ENCODE data around the gene DRC7.

The DRC7 gene

GRCh38 chr16:57672416-57672815 lies 22.2 kb upstream of the DRC7 start:
- no peak for DNase-seq (ENCODE audit: low spot score)
- TF ChIP-seq, protein P1, sequence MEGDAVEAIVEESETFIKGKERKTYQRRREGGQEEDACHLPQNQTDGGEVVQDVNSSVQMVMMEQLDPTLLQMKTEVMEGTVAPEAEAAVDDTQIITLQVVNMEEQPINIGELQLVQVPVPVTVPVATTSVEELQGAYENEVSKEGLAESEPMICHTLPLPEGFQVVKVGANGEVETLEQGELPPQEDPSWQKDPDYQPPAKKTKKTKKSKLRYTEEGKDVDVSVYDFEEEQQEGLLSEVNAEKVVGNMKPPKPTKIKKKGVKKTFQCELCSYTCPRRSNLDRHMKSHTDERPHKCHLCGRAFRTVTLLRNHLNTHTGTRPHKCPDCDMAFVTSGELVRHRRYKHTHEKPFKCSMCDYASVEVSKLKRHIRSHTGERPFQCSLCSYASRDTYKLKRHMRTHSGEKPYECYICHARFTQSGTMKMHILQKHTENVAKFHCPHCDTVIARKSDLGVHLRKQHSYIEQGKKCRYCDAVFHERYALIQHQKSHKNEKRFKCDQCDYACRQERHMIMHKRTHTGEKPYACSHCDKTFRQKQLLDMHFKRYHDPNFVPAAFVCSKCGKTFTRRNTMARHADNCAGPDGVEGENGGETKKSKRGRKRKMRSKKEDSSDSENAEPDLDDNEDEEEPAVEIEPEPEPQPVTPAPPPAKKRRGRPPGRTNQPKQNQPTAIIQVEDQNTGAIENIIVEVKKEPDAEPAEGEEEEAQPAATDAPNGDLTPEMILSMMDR (IDR thresholded peaks at IDR 0.05; ENCODE audit: extremely low read depth, missing control alignments), result no peak

DNA sequence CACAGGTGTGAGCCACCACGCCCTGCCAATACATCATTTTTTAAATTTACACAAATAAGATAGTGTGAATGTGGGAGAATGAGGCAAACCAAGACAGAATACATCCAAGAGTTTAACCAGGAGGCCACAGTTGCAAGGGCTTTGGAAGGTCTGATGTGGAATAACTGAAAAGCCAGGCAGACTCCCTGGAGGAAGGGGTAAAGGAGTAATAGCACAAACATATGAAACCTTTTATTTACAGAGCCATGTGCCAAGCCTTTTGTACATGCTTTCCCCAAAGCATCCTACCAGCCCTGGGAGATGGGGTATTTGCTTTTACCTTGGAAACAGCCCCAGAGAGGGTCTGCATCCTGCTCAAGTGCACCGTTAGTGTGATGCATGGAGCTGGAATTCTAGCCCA lies 21.8 kb upstream of the DRC7 start:
- TF ChIP-seq, protein P1 (IDR thresholded peaks at IDR 0.05; ENCODE audit: extremely low read depth, missing control alignments), result no peak
- no peak for DNase-seq (ENCODE audit: low spot score)

DNA sequence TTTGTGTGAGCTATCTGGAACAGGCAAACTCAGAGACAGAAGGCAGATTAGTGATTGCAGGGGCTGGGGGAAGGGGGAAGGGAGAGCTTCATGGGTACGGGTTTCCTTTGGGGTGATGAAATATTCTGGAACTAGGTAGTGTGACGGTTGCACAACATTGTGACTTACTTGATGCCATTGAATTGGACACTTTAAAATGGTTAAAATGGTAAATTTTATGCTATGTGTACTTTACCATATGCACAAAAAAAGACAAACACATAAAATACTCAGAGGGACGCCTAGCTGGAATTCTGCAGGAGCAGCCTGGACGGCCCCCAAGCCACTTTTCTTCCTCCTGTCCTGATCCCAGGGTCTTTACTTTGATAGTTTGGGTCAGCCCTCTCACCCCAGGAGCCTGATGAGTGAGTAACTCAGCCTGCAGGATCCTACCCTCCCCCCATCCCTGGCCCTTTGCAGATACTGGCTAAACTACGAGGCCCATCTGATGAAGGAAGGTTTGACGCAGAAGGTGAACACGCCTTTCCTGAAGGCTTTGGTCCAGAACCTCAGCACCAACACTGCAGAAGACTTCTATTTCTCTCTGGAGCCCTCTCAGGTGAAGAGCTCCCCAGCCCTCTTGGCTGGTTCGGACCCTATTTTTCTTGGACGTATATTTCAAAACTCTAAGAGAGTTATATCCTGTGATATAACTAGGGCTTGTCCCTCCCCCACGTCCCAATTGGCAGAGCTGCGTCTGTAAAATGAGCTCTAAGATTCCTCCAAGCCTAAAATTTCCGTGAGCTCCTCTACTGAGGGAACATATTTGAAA lies 18.7 kb upstream of the DRC7 start:
- no peak for DNase-seq (ENCODE audit: low spot score)

DNA sequence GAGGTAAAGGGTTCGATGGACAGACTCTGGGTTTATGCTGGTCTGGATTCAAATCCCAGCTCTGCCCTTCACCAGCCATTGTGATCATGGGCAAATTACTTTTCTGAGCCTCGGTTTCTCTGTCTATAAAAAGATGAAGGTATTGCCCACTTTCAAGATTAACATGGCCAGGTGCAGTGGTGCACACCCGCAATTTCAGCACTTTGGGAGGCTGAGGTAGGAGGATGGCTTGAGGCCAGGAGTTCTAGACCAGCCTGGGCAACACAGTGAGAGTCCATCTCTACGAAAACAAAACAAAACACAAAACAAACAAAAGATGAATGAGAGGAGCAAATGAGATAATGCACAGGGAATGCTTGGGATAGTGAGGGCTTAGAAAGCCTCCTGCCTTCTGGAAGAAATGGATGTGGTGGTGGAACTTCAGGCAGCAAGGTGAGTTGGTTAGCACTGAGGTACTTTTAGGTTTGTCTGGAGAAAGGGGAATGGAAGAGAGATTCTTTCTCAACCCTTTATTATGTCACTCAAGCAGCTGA lies 18.0 kb upstream of the DRC7 start:
- TF ChIP-seq, protein P1 (IDR thresholded peaks at IDR 0.05; ENCODE audit: extremely low read depth, missing control alignments), result no peak
- no peak for DNase-seq (ENCODE audit: low spot score)

More for the DNA sequence above, 18.7 kb upstream of the DRC7 start:
- TF ChIP-seq, protein P1 (IDR thresholded peaks at IDR 0.05; ENCODE audit: extremely low read depth, missing control alignments), result no peak

- DNase-seq (ENCODE audit: low spot score), result no peak
- TF ChIP-seq, protein P1 (IDR thresholded peaks at IDR 0.05; ENCODE audit: extremely low read depth, missing control alignments), result no peak
Measured at GRCh38 chr16:57677622-57678369, 16.8 kb upstream of the DRC7 start.

DNA sequence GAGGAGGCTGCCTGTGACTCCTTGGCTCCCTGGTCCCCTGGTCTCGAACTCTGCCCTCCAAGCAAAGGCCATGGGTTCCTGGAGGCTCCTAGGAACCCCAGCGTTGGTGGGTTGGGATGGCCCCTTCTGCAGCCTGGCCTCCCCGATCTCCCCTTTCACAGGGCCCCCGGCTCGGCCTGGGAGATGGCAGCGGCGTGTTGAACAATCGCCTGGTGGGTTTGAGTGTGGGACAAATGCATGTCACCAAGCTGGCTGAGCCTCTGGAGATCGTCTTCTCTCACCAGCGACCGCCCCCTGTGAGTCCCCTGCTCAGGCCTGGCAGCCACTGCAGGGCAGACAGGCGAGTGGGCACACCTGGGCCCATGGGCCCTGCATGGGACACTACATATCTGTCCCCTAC lies 15.6 kb upstream of the DRC7 start:
- no peak for DNase-seq (ENCODE audit: low spot score)
- TF ChIP-seq, protein P1 (IDR thresholded peaks at IDR 0.05; ENCODE audit: extremely low read depth, missing control alignments), result no peak
